ENCODE results near the gene EIF5AL1. TPM values are rescaled to one million over a fixed set of nuclear protein-coding genes. Genes with fewer than 3 reads are reported as not detected.

Gene EIF5AL1
- total RNA-seq, 2 donors from 2014 or later, result 0.22 to 0.62 TPM

DNA sequence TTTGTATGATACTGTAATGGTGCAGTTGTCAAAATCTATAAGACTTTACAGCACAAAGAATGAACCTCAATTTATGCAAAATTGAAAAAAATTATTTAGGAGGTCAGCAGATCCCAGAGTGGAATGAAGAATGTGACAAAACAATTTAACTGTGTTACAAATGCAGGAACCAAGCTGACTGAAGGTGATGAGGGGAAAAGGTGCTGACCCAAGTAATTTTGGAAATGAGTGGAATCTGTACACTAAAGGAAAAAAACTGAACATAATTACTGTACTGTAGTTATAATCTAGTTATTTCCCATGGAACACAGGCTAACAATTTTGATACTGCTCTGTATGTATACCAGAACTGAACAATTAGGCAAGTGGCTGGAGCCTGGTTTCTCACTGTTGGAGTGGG is 35.7 kb upstream of the EIF5AL1 start:
- H3K4me1 Mint-ChIP-seq, result no peaks in the 10 kb centered on the region
- no peak for DNase-seq
- H3K9ac ChIP-seq (ENCODE audit: extremely low read depth, low read length, poor library complexity, severe bottlenecking), result no peak overlapping the region
- no peaks in the 10 kb centered on the region for H3K4me1 ChIP-seq (ENCODE audit: control insufficient read depth, insufficient read depth, low read length)
- H3K36me3 Mint-ChIP-seq (ENCODE audit: low read depth), result no peaks in the 10 kb centered on the region
- H3K9me3 Mint-ChIP-seq, result no peaks in the 10 kb centered on the region
- H3K4me3 ChIP-seq (ENCODE audit: low read length), result no peak overlapping the region
- no peaks in the 10 kb centered on the region for H3K9me3 ChIP-seq (ENCODE audit: control insufficient read depth, low read length)
- no peak overlapping the region for H3K27ac ChIP-seq (ENCODE audit: low read depth, low read length)
- TF ChIP-seq, protein P1, sequence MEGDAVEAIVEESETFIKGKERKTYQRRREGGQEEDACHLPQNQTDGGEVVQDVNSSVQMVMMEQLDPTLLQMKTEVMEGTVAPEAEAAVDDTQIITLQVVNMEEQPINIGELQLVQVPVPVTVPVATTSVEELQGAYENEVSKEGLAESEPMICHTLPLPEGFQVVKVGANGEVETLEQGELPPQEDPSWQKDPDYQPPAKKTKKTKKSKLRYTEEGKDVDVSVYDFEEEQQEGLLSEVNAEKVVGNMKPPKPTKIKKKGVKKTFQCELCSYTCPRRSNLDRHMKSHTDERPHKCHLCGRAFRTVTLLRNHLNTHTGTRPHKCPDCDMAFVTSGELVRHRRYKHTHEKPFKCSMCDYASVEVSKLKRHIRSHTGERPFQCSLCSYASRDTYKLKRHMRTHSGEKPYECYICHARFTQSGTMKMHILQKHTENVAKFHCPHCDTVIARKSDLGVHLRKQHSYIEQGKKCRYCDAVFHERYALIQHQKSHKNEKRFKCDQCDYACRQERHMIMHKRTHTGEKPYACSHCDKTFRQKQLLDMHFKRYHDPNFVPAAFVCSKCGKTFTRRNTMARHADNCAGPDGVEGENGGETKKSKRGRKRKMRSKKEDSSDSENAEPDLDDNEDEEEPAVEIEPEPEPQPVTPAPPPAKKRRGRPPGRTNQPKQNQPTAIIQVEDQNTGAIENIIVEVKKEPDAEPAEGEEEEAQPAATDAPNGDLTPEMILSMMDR (conservative IDR thresholded peaks at IDR 0.05), result no peak
- peaks cover 19% of the 10 kb centered on the region for H3K27me3 Mint-ChIP-seq (ENCODE audit: insufficient read depth)
- H3K27ac Mint-ChIP-seq, result no peak overlapping the region
- no peak overlapping the region for H3K4me3 Mint-ChIP-seq
- H3K27me3 ChIP-seq (ENCODE audit: control insufficient read depth, insufficient read depth, low read length, poor library complexity, severe bottlenecking), result peaks cover 10% of the 10 kb centered on the region
- H3K36me3 ChIP-seq (ENCODE audit: control insufficient read depth, insufficient read depth, low read length), result no peaks in the 10 kb centered on the region

DNA sequence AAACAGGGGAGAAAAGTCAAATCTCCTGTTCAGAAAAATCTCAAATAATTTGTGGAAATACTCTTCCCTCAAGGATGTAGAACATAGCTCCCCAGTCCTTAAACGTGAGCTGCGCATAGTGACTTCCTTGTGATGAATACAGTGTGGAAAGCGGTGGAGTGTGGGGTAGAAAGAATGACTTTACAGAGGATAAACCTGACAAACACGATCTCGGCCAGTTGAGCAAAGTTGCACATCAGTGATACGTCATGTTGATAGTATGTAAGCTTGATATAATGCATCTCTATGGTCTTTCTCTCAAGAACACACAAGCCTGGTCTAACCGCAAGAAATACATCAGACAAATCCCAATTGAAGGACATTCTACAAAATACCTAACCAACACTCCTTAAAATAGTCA is 34.9 kb upstream of the EIF5AL1 start:
- Histone ChIP-seq H3K36me3 (ENCODE audit: control insufficient read depth, insufficient read depth, low read length) (no peaks in the 10 kb centered on the region), H3K4me3 (ENCODE audit: low read length) (no peak overlapping the region), H3K9ac (ENCODE audit: extremely low read depth, low read length, poor library complexity, severe bottlenecking) (no peak overlapping the region), H3K9me3 (ENCODE audit: control insufficient read depth, low read length) (no peaks in the 10 kb centered on the region), H3K4me1 (ENCODE audit: control insufficient read depth, insufficient read depth, low read length) (no peaks in the 10 kb centered on the region), H3K27ac (ENCODE audit: low read depth, low read length) (no peak overlapping the region), H3K27me3 (ENCODE audit: control insufficient read depth, insufficient read depth, low read length, poor library complexity, severe bottlenecking) (peaks cover 10% of the 10 kb centered on the region)
- Mint-ChIP-seq H3K27me3 (ENCODE audit: insufficient read depth) (peaks cover 19% of the 10 kb centered on the region), H3K36me3 (ENCODE audit: low read depth) (no peaks in the 10 kb centered on the region), H3K4me3 (no peak overlapping the region), H3K9me3 (no peaks in the 10 kb centered on the region), H3K27ac (no peak overlapping the region), H3K4me1 (no peaks in the 10 kb centered on the region)
- WGBS, 2 experiments (ENCODE audit: insufficient coverage in 1 of 2, insufficient read length in 1 of 2), result 94 to 96% methylated on average over 5 to 7 of the region's 7 CpGs
- TF ChIP-seq, protein P1 (conservative IDR thresholded peaks at IDR 0.05), result no peak
- no peak for DNase-seq

DNA sequence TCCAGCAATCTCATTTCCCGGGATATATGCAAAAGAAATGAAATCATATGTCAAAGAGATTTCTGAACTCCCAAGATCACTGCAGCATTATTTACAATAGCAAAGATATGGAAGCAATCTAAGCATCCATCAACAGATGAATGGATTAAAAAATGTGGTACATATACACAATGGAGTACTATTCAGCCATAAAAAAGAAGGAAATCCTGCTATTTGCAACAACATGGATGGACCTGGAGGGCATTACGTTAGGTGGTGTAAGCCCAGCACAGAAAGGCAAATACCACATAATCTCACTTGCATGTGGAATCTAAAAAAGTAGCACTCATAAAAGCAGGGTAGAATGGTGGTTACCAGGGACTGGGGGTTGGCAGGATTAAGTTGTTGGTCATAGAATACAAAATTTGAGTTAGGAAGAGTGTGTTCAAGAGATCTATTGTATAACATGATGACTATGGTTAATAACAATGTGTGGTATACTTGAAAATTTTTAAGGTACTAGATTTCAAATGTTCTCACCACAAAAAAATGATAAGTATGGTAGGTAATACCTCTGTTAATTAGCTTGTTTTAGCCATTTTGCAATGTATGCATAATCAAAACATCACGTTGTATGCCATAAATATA is 32.9 kb upstream of the EIF5AL1 start:
- WGBS, 2 experiments (ENCODE audit: insufficient coverage in 1 of 2, insufficient read length in 1 of 2), result 77% methylated on average over 2 of the region's 3 CpGs; no CpG with 5 or more reads in 1 of the 2 experiments
- Mint-ChIP-seq H3K4me1 (no peaks in the 10 kb centered on the region), H3K9me3 (no peaks in the 10 kb centered on the region), H3K4me3 (no peak overlapping the region), H3K36me3 (ENCODE audit: low read depth) (no peaks in the 10 kb centered on the region), H3K27ac (no peak overlapping the region), H3K27me3 (ENCODE audit: insufficient read depth) (peaks cover 16% of the 10 kb centered on the region)
- peaks cover 10% of the 10 kb centered on the region for H3K27me3 ChIP-seq (ENCODE audit: control insufficient read depth, insufficient read depth, low read length, poor library complexity, severe bottlenecking)
- DNase-seq, result no peak
- H3K36me3 ChIP-seq (ENCODE audit: control insufficient read depth, insufficient read depth, low read length), result no peaks in the 10 kb centered on the region
- H3K9me3 ChIP-seq (ENCODE audit: control insufficient read depth, low read length), result no peaks in the 10 kb centered on the region
- H3K4me3 ChIP-seq (ENCODE audit: low read length), result no peak overlapping the region
- no peak overlapping the region for H3K9ac ChIP-seq (ENCODE audit: extremely low read depth, low read length, poor library complexity, severe bottlenecking)
- no peaks in the 10 kb centered on the region for H3K4me1 ChIP-seq (ENCODE audit: control insufficient read depth, insufficient read depth, low read length)
- H3K27ac ChIP-seq (ENCODE audit: low read depth, low read length), result no peak overlapping the region
- TF ChIP-seq, protein P1 (conservative IDR thresholded peaks at IDR 0.05), result no peak

All from endodermal cell (in vitro differentiated cells).